ENCODE results near the gene BRD3OS. TPM values are rescaled to one million over a fixed set of nuclear protein-coding genes. Genes with fewer than 3 reads are reported as not detected.

The BRD3OS gene
- total and polyA plus RNA-seq, 2 of the 13 experiments (the other 11 are each of a cell fraction or from before 2014, with no cell fraction given), result 4.9 to 5.7 TPM

DNA sequence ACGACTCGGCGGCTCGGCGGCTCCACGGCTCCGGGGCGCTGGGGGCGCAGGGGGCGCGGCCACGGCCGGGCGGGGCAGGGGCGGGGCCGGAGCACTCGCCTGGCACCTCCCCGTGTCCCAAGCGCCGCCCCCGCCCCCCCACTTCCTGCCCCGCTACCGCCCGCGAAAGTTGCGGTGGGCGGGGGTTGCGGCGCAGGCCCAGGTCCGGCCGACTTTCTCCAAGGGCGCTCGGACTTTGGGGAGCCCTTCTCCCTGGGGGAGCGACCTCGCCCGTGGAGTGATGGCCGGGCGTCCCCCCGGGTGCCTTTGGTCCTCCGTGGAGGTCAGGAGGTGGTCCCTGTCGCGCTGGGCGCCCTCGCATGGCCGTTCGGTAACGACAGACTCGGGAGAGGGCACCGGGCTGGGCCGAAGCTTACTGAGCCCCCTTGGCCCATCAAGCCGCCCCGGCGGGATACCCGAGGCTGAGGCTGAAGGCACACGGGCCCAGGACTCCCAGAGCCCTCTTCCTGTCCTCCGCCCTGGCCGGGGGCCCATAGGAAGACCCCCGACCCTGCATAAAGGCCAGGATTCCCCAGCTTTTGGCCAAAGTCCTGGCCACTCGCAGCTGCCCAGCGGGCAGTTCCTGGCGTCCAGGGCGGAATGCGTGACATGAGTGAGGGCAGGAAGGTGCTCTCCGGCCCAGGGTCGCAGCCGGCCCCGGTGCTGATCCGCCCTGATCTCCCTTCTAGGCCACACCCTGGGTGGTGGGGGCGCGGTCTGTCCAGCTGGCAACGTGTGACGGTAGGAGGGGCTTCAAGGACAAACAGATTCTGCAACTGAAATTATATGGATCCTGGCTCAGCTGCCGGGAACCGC is 32.3 kb upstream of the BRD3OS start (continued):
- TF ChIP-seq ZNF720 (CRISPR knock-in tag; IDR thresholded peaks at IDR 0.05) (no peak), HOXA9 (CRISPR knock-in tag; IDR thresholded peaks at IDR 0.05; ENCODE audit: borderline replicate concordance) (no peak), IRX3 (CRISPR knock-in tag; IDR thresholded peaks at IDR 0.05; ENCODE audit: borderline replicate concordance, low read depth) (no peak), STAG1 (CRISPR knock-in tag; IDR thresholded peaks at IDR 0.05) (peak; percentile 49), ZNF121 (CRISPR knock-in tag; IDR thresholded peaks at IDR 0.05) (no peak), ZBTB8A (CRISPR knock-in tag; IDR thresholded peaks at IDR 0.05; ENCODE audit: borderline replicate concordance, low read depth) (no peak), BORCS8-MEF2B (CRISPR knock-in tag; IDR thresholded peaks at IDR 0.05) (peak; percentile 25; the same call in 1 of the 2 replicates), MAFK (conservative IDR thresholded peaks at IDR 0.05 in 1 of 2, IDR thresholded peaks at IDR 0.05 in 1 of 2; ENCODE audit: low read length in 2 of 2) (no peak), MXD4 (CRISPR knock-in tag; IDR thresholded peaks at IDR 0.05) (peak; percentile 57), CHD2 (IDR thresholded peaks at IDR 0.05; ENCODE audit: low read depth, low read length) (no peak), ZNF20 (CRISPR knock-in tag; IDR thresholded peaks at IDR 0.05) (no peak), RBM39 (IDR thresholded peaks at IDR 0.05; ENCODE audit: low read depth, low read length, poor library complexity, severe bottlenecking) (peak; percentile 83), SYNCRIP (IDR thresholded peaks at IDR 0.05; ENCODE audit: insufficient read depth, low read depth, low read length) (no peak), ZNF589 (CRISPR knock-in tag; conservative IDR thresholded peaks at IDR 0.05) (no peak), PCBP1 (IDR thresholded peaks at IDR 0.05; ENCODE audit: borderline replicate concordance, low read depth, low read length) (no peak), ZNF264 (CRISPR knock-in tag; IDR thresholded peaks at IDR 0.05) (0 out of 2 replicates have a peak, but pooled peaks have one; percentile 44)
- TF ChIP-seq, protein P1, sequence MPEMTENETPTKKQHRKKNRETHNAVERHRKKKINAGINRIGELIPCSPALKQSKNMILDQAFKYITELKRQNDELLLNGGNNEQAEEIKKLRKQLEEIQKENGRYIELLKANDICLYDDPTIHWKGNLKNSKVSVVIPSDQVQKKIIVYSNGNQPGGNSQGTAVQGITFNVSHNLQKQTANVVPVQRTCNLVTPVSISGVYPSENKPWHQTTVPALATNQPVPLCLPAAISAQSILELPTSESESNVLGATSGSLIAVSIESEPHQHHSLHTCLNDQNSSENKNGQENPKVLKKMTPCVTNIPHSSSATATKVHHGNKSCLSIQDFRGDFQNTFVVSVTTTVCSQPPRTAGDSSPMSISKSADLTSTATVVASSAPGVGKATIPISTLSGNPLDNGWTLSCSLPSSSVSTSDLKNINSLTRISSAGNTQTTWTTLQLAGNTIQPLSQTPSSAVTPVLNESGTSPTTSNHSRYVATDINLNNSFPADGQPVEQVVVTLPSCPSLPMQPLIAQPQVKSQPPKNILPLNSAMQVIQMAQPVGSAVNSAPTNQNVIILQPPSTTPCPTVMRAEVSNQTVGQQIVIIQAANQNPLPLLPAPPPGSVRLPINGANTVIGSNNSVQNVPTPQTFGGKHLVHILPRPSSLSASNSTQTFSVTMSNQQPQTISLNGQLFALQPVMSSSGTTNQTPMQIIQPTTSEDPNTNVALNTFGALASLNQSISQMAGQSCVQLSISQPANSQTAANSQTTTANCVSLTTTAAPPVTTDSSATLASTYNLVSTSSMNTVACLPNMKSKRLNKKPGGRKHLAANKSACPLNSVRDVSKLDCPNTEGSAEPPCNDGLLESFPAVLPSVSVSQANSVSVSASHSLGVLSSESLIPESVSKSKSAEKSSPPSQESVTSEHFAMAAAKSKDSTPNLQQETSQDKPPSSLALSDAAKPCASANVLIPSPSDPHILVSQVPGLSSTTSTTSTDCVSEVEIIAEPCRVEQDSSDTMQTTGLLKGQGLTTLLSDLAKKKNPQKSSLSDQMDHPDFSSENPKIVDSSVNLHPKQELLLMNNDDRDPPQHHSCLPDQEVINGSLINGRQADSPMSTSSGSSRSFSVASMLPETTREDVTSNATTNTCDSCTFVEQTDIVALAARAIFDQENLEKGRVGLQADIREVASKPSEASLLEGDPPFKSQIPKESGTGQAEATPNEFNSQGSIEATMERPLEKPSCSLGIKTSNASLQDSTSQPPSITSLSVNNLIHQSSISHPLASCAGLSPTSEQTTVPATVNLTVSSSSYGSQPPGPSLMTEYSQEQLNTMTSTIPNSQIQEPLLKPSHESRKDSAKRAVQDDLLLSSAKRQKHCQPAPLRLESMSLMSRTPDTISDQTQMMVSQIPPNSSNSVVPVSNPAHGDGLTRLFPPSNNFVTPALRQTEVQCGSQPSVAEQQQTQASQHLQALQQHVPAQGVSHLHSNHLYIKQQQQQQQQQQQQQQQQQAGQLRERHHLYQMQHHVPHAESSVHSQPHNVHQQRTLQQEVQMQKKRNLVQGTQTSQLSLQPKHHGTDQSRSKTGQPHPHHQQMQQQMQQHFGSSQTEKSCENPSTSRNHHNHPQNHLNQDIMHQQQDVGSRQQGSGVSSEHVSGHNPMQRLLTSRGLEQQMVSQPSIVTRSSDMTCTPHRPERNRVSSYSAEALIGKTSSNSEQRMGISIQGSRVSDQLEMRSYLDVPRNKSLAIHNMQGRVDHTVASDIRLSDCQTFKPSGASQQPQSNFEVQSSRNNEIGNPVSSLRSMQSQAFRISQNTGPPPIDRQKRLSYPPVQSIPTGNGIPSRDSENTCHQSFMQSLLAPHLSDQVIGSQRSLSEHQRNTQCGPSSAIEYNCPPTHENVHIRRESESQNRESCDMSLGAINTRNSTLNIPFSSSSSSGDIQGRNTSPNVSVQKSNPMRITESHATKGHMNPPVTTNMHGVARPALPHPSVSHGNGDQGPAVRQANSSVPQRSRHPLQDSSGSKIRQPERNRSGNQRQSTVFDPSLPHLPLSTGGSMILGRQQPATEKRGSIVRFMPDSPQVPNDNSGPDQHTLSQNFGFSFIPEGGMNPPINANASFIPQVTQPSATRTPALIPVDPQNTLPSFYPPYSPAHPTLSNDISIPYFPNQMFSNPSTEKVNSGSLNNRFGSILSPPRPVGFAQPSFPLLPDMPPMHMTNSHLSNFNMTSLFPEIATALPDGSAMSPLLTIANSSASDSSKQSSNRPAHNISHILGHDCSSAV (CRISPR knock-in tag; IDR thresholded peaks at IDR 0.05; ENCODE audit: borderline replicate concordance), result no peak
- TF ChIP-seq, protein P2, sequence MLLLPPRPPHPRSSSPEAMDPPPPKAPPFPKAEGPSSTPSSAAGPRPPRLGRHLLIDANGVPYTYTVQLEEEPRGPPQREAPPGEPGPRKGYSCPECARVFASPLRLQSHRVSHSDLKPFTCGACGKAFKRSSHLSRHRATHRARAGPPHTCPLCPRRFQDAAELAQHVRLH (CRISPR knock-in tag; IDR thresholded peaks at IDR 0.05; ENCODE audit: borderline replicate concordance, low read depth), result peak; percentile 38; the same call in 1 of the 2 replicates
- TF ChIP-seq, protein P3, sequence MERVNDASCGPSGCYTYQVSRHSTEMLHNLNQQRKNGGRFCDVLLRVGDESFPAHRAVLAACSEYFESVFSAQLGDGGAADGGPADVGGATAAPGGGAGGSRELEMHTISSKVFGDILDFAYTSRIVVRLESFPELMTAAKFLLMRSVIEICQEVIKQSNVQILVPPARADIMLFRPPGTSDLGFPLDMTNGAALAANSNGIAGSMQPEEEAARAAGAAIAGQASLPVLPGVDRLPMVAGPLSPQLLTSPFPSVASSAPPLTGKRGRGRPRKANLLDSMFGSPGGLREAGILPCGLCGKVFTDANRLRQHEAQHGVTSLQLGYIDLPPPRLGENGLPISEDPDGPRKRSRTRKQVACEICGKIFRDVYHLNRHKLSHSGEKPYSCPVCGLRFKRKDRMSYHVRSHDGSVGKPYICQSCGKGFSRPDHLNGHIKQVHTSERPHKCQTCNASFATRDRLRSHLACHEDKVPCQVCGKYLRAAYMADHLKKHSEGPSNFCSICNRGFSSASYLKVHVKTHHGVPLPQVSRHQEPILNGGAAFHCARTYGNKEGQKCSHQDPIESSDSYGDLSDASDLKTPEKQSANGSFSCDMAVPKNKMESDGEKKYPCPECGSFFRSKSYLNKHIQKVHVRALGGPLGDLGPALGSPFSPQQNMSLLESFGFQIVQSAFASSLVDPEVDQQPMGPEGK (CRISPR knock-in tag; IDR thresholded peaks at IDR 0.05), result peak; percentile 84
